Measurements from ENCODE around the gene SCG5.

GRCh38 chr15:32698773-32699390, 57.4 kb downstream of the SCG5 start:
- TF ChIP-seq EZH2 (optimal IDR thresholded peaks at IDR 0.05; ENCODE audit: low read depth, low read length) = no peak
- TF ChIP-seq CTCF (IDR thresholded peaks at IDR 0.05; ENCODE audit: low read length) = no peak
- no peak for TF ChIP-seq EZH2phosphoT487 (IDR thresholded peaks at IDR 0.05; ENCODE audit: low read length)
